HG03571 (cell line): Measurements from ENCODE around the gene RUNX1.
"Not testable (repeated sequence)": the region's sequence is repeated elsewhere in the genome, so short reads cannot be mapped to it uniquely, and the experiment has no call there.

Source experiments
- ATAC-seq: cut with Tn5 transposase; IDR thresholded peaks from one replicate; pipeline ENCODE4 v1.9.1; 2021; ENCODE audit not compliant: unreplicated experiment

Gene RUNX1

DNA sequence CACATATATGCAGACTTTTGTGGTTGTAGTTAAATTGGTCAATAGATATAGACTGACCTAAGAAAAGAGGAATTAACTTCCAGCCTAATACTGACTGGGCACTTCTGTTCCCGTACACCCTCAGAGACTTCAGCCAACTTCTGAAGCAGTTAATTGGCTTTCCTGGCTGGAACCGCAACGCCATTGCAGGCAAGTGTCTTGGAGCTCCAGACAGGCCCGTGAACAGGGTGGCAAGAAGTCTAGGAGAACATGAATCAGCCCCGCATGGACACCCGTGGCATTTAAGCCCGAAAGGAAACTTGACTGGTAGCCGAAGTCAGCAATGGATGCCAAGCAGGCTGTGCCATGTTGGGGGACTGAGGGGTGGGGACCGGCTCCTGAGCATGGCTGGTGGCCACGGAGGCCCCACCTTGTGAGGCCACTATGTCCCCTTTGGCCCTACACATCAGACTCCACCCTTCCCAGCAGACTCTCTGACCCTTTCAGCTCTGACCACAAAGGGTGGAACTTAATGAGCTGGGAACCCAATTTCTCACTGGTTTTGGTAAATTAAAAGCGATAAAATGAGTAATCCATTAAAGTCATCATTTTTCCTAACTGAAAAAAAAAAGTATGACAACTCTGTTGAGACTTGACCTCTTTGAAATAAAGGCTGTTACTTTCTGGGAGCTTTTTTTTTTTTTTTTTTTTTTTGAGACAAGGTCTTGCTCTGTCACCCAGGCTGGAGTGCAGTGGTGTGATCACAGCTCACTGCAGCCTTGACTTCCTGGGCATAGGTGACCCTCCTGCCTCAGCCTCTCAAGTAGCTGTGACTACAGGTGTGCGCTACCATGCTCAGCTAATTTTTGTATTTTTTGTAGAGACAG is 54.1 kb downstream of the RUNX1 start:
- no peak for ATAC-seq

- ATAC-seq = not testable (repeated sequence)
Observed at GRCh38 chr21:34993521-34993921, 55.6 kb downstream of the RUNX1 start.

GRCh38 chr21:34992736-34993398 is 56.2 kb downstream of the RUNX1 start:
- no peak for ATAC-seq

- no peak for ATAC-seq
Observed at GRCh38 chr21:34992180-34992579, 56.9 kb downstream of the RUNX1 start.

- ATAC-seq = no peak
Observed at GRCh38 chr21:34991366-34991957, 57.6 kb downstream of the RUNX1 start.

GRCh38 chr21:34990842-34991241 is 58.3 kb downstream of the RUNX1 start:
- no peak for ATAC-seq

GRCh38 chr21:34989337-34990151 is 59.6 kb downstream of the RUNX1 start:
- no peak for ATAC-seq

GRCh38 chr21:34988625-34989024 is 60.5 kb downstream of the RUNX1 start:
- ATAC-seq = no peak

DNA sequence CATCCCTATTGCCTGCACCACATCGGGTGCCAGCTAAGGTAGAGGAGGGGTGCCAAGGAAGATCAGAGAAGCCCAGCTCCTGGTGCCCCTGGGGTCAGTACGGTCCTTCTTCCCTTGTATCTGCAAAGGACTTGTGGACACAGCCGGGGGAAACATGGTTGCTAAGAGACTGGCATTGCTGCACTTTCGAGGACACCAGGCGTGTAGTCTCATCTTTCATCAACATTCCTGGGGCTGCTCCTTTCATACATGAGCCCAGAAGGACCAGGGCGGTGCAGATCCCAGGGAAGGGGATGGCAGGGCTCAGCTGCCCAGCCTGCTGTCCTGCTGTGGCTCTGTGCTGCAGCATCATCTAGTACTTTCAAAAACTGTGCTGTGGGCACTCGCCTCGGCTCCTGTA is 61.0 kb downstream of the RUNX1 start:
- ATAC-seq = no peak

- ATAC-seq = no peak
Observed at GRCh38 chr21:34987501-34988072, 61.5 kb downstream of the RUNX1 start.

GRCh38 chr21:34986561-34987500 is 62.3 kb downstream of the RUNX1 start:
- peak; percentile 70 for ATAC-seq

DNA sequence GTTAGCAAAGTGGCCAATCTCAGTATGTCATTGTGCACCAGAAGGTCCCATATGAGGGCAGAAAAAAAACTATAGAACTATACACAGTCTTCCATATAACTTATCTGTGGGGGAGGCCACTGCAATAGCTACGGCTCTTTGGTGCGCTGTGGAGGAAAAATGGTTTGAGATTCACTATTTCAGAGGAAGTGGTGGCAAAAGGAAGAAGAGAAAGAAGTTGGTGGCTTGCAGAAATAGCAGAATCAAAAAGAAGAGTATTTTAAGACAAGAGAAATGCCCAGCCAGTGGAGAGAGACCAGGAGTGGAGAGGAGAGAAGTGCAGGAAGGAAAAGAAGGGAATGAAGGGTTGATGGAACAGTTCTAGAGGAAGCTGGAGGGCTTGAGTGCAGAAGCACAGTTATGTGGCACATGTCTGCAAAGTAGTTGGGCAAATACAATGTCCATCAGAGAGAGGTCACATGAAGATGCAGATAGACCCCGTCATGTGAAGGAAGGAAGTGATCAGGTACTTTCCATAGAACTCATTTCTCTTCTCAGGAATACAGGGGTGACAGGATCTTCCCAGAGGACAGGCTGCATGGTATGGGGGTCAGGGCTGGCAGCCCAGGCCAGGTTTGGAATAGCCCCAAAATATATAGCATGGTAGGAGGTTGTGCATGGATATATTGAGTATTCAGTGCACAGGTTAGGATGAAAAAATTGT is 64.6 kb downstream of the RUNX1 start:
- ATAC-seq = no peak

DNA sequence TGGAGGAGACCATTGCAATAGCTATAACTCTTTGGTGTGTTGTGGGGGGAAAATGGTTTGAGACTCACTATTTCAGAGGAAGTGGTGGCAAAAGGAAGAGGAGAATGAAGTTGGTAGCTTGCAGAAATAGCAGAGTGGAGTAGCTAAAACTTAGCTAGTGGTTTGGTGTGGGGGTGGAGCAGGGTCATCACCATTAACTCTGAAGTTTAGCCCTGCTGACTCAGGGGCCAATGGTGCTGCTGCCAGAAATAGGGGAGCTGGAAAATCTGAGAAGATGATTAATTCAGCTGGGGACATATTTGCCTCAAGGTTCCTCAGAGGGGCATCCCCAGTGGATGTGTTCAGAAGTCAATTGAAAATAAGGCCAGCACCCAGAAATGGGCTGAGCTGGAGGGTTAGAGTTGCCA is 65.4 kb downstream of the RUNX1 start:
- ATAC-seq = no peak

GRCh38 chr21:34981791-34982190 is 67.3 kb downstream of the RUNX1 start:
- no peak for ATAC-seq

DNA sequence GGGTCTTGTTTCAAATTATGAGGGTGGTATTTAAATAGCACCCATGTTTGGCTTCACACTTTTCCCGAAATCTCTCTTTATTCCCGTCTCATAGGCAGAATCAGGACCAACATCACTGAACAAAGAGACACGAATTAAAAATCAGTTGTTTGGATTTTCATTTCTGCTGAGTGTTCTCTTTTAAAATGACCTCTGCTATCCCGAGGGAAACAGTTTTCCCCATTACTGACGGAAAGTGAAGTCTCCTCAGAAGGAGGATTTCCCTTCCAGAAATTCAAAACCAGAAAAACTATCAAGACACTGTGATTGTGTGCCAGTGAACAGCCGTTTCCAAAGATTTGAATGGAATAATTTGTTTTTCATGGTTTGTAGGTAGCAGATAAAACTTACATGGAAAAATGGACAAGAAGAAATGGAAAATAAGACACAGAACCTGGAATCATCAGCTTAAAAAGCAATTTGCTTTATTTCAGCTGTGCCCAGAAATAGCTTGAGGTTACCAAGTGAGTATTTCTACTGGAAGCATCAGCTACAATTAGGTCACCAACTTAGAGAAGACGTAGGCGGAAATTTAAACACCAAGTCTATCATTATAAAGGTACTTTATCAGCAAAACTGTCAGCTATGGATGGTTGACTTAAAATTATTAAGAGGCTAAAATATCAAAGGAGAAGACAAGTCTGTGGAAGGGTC is 68.5 kb downstream of the RUNX1 start:
- no peak for ATAC-seq

DNA sequence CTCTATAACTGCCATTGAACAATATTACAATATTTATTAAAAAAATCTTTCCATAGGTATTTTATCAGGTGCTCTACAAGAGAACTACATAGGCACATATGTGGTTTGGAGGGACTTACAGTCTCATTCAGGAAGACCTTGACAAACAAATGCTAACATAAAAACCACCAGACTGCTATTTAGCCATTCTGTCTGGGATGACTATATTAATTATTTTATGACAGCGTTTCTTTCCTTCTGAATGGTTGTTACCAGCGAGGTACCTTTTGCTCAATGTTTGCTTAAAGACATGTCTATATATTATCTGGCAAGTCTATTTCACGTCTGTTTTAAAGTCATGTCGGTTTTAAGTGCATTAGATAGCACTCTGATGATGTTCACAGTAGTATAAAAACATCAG is 69.7 kb downstream of the RUNX1 start:
- no peak for ATAC-seq

- no peak for ATAC-seq
Observed at GRCh38 chr21:34977333-34977732, 71.8 kb downstream of the RUNX1 start.

GRCh38 chr21:34974162-34974981 is 74.7 kb downstream of the RUNX1 start:
- ATAC-seq = peak; percentile 85
